Cardiac septum (tissue), 1 donor: Measurements from ENCODE around the gene NOS1AP. TPM values are rescaled to one million over a fixed set of nuclear protein-coding genes. Genes with fewer than 3 reads are reported as not detected.
"Not testable (repeated sequence)": the region's sequence is repeated elsewhere in the genome, so short reads cannot be mapped to it uniquely, and the experiment has no call there.

Experiments used
- DNase-seq: peaks from one replicate; pipeline ENCODE4 v3.0.0-alpha.2; 2020; ENCODE audit warnings: low spot score
- intact Hi-C: fragments of 100-400 bp; cut with DNase I; formaldehyde crosslinking; loops from one replicate; pipeline ENCODE4 v1.14.0; 2022
- total RNA-seq: library from RNA; stranded (reverse); fragmentation: NEBNext Ultra II Directional; extraction: Animal tissue kit (Norgen Biotek cat#: 25700); gene quantifications from one replicate; pipeline ENCODE4 v1.2.1, GENCODE V29; 2021
- donor health status: DM: no; HTN: no; CAD: no.

Gene NOS1AP
- total RNA-seq, 1 donor from 2014 or later, result 2.0 TPM

GRCh38 chr1:162180813-162181212, 111.3 kb downstream of the NOS1AP start:
- DNase-seq, result no peak
- intact Hi-C loops, result no loop called here

- no peak for DNase-seq
- intact Hi-C loops, result no loop called here
Observed at GRCh38 chr1:162182090-162182489, 112.6 kb downstream of the NOS1AP start.

GRCh38 chr1:162185314-162186025, 116.0 kb downstream of the NOS1AP start:
- intact Hi-C loops, result no loop called here
- no peak for DNase-seq

- DNase-seq, result no peak
- intact Hi-C loops, result no loop called here
Observed at GRCh38 chr1:162186026-162186374, 116.5 kb downstream of the NOS1AP start.

GRCh38 chr1:162186406-162186805, 116.9 kb downstream of the NOS1AP start:
- DNase-seq, result no peak
- intact Hi-C loops, result no loop called here

GRCh38 chr1:162187687-162188276, 118.3 kb downstream of the NOS1AP start:
- DNase-seq, result no peak
- intact Hi-C loops, result no loop called here

- no peak for DNase-seq
- intact Hi-C loops, result no loop called here
Observed at GRCh38 chr1:162189345-162189744, 119.9 kb downstream of the NOS1AP start.

GRCh38 chr1:162191396-162192305, 122.2 kb downstream of the NOS1AP start:
- DNase-seq, result no peak
- intact Hi-C loops, result no loop called here

- intact Hi-C loops, result no loop called here
- no peak for DNase-seq
Observed at GRCh38 chr1:162192306-162192678, 122.8 kb downstream of the NOS1AP start.

GRCh38 chr1:162192763-162193162, 123.3 kb downstream of the NOS1AP start:
- intact Hi-C loops, result no loop called here

GRCh38 chr1:162193221-162193620, 123.7 kb downstream of the NOS1AP start:
- intact Hi-C loops, result no loop called here
- no peak for DNase-seq

More at GRCh38 chr1:162192763-162193162, 123.3 kb downstream of the NOS1AP start:
- DNase-seq, result no peak

- intact Hi-C loops, result no loop called here
- DNase-seq, result no peak
Observed at GRCh38 chr1:162193815-162194214, 124.3 kb downstream of the NOS1AP start.

GRCh38 chr1:162195567-162195966, 126.1 kb downstream of the NOS1AP start:
- DNase-seq, result no peak

GRCh38 chr1:162196387-162196786, 126.9 kb downstream of the NOS1AP start:
- DNase-seq, result no peak
- intact Hi-C loops, result no loop called here

More at GRCh38 chr1:162195567-162195966, 126.1 kb downstream of the NOS1AP start:
- intact Hi-C loops, result no loop called here

- intact Hi-C loops, result no loop called here
- no peak for DNase-seq
Observed at GRCh38 chr1:162197041-162197531, 127.6 kb downstream of the NOS1AP start.

GRCh38 chr1:162197615-162198421, 128.3 kb downstream of the NOS1AP start:
- DNase-seq, result no peak
- intact Hi-C loops, result no loop called here

GRCh38 chr1:162200096-162200847, 130.8 kb downstream of the NOS1AP start:
- DNase-seq, result no peak
- intact Hi-C loops, result no loop called here

GRCh38 chr1:162201062-162201461, 131.6 kb downstream of the NOS1AP start:
- DNase-seq, intact Hi-C loops: not testable (repeated sequence)
